ENCODE results near the gene VSIG8. TPM values are rescaled to one million over a fixed set of nuclear protein-coding genes. Genes with fewer than 3 reads are reported as not detected.

The VSIG8 gene
- total RNA-seq, 4 donors from 2014 or later = 0.11 TPM; not detected in 3

- TF ChIP-seq POLR2A (IDR thresholded peaks at IDR 0.05) = no peak
- TF ChIP-seq CTCF (IDR thresholded peaks at IDR 0.05) = no peak
- H3K4me3 ChIP-seq (replicated peaks in 1 of 3) = no peak overlapping the region
- intact Hi-C loops (cut with DNase I) = no loop called here
- H3K4me1 ChIP-seq = peaks cover 6 to 8% of the 10 kb centered on the region in 2 donors
- 73 to 79% methylated on average over 2 of the region's 2 CpGs for WGBS, 2 donors
- no peaks in the 10 kb centered on the region for H3K27me3 ChIP-seq
- no peak overlapping the region for H3K27ac ChIP-seq
- no peaks in the 10 kb centered on the region for H3K9me3 ChIP-seq
- no peaks in the 10 kb centered on the region for H3K36me3 ChIP-seq
- DNase-seq = no peak
These were observed 12.7 kb downstream of the VSIG8 start for GRCh38 chr1:159849626-159850366.

- no peaks in the 10 kb centered on the region for H3K9me3 ChIP-seq
- intact Hi-C loops (cut with DNase I) = no loop called here
- whole genome bisulfite sequencing, 2 donors = 48 to 75% methylated on average over 3 of the region's 3 CpGs
- no peak overlapping the region for H3K4me3 ChIP-seq (replicated peaks in 1 of 3)
- no peak for DNase-seq
- TF ChIP-seq POLR2A (IDR thresholded peaks at IDR 0.05) = no peak
- no peak for TF ChIP-seq CTCF (IDR thresholded peaks at IDR 0.05)
- H3K27me3 ChIP-seq = no peaks in the 10 kb centered on the region
- H3K4me1 ChIP-seq = peaks cover under 1 to 3% of the 10 kb centered on the region in 2 donors
- no peaks in the 10 kb centered on the region for H3K36me3 ChIP-seq
- no peak overlapping the region for H3K27ac ChIP-seq
These were observed 14.1 kb downstream of the VSIG8 start for GRCh38 chr1:159848326-159848725.

- Histone ChIP-seq H3K27ac (no peak overlapping the region), H3K4me3 (replicated peaks in 1 of 3) (no peak overlapping the region), H3K36me3 (no peaks in the 10 kb centered on the region), H3K9me3 (no peaks in the 10 kb centered on the region), H3K4me1 (no peaks in the 10 kb centered on the region), H3K27me3 (no peaks in the 10 kb centered on the region)
- 64% methylated on average over 4 of the region's 4 CpGs; no CpG with 5 or more reads in 1 of the 2 donors for WGBS, 2 donors
- TF ChIP-seq POLR2A (IDR thresholded peaks at IDR 0.05) (no peak), CTCF (IDR thresholded peaks at IDR 0.05) (no peak)
- DNase-seq = no peak
- intact Hi-C loops (cut with DNase I) = no loop called here
These were observed 15.2 kb downstream of the VSIG8 start for GRCh38 chr1:159847231-159847630.

- intact Hi-C loops (cut with DNase I) = no loop called here
- no peaks in the 10 kb centered on the region for H3K4me1 ChIP-seq
- WGBS, 2 donors = 79 to 83% methylated on average over 13 of the region's 13 CpGs
These were observed 16.5 kb downstream of the VSIG8 start for GRCh38 chr1:159845751-159846629.

More at GRCh38 chr1:159845751-159846629, 16.5 kb downstream of the VSIG8 start:
- H3K36me3 ChIP-seq = no peaks in the 10 kb centered on the region
- DNase-seq = no peak
- TF ChIP-seq CTCF (IDR thresholded peaks at IDR 0.05) (no peak), POLR2A (IDR thresholded peaks at IDR 0.05) (no peak)
- no peak overlapping the region for H3K4me3 ChIP-seq (replicated peaks in 1 of 3)
- no peak overlapping the region for H3K27ac ChIP-seq
- H3K9me3 ChIP-seq = no peaks in the 10 kb centered on the region
- H3K27me3 ChIP-seq = no peaks in the 10 kb centered on the region

Measured in thyroid gland (tissue), 4 donors.